BLaER1 (cell line): Measurements from ENCODE around the gene CATSPERE.

Source experiments
- H3K27ac ChIP-seq: shearing (Covaris generic); formaldehyde crosslinking; 2 replicates; pipeline ENCODE4 v1.8.1; 2022
- H3K27me3 ChIP-seq: shearing (Covaris generic); formaldehyde crosslinking; 2 replicates; pipeline ENCODE4 v1.8.1; 2022
- H3K36me3 ChIP-seq: shearing (Covaris generic); formaldehyde crosslinking; 2 replicates; pipeline ENCODE4 v1.8.1; 2022
- H3K4me1 ChIP-seq: shearing (Covaris generic); formaldehyde crosslinking; 2 replicates; pipeline ENCODE4 v1.8.1; 2022
- H3K4me2 ChIP-seq: shearing (Covaris generic); formaldehyde crosslinking; 2 replicates; pipeline ENCODE4 v1.8.1; 2022
- H3K4me3 ChIP-seq: shearing (Covaris generic); formaldehyde crosslinking; 2 replicates; pipeline ENCODE4 v1.8.1; 2022
- H3K9ac ChIP-seq: shearing (Covaris generic); formaldehyde crosslinking; 2 replicates; pipeline ENCODE4 v1.8.1; 2022
- H3K9me3 ChIP-seq: shearing (Covaris generic); formaldehyde crosslinking; 2 replicates; pipeline ENCODE4 v1.8.1; 2022
- H4K20me1 ChIP-seq: shearing (Covaris generic); formaldehyde crosslinking; 2 replicates; pipeline ENCODE4 v1.8.1; 2022
- Cebpa-rat ChIP-seq: shearing (Covaris generic); IDR thresholded peaks from 2 replicates; pipeline ENCODE4 v1.8.1; 2022

Gene CATSPERE

DNA sequence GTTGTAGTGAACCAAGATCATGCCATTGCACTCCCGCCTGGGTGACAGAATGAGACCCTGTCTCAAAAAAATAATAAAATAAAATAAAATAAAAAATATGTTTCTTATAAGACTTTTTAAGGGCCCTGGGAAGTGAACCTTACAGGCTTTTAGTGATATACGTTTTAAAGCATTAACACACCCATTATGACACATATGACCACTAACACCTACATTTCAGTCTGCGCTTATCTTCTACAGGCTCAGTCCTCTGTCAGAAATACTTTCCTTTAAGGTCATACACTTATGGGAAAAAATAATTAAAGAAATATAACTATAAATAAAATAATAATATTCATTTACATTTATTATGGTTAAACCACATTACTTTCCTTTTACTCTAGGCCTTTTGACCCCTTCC is 31.3 kb upstream of the CATSPERE start:
- no peak overlapping the region for H3K27ac ChIP-seq
- peaks cover 12% of the 10 kb centered on the region; the same call in 1 of the 2 replicates for H3K4me1 ChIP-seq
- no peak overlapping the region for H3K4me3 ChIP-seq
- no peak overlapping the region for H3K9ac ChIP-seq
- H3K4me2 ChIP-seq: no peak overlapping the region
- peaks cover 61% of the 10 kb centered on the region for H3K36me3 ChIP-seq
- no peak for TF ChIP-seq Cebpa-rat
- H4K20me1 ChIP-seq: peaks cover 14% of the 10 kb centered on the region; the same call in 1 of the 2 replicates
- no peaks in the 10 kb centered on the region for H3K9me3 ChIP-seq
- H3K27me3 ChIP-seq: no peaks in the 10 kb centered on the region

- Histone ChIP-seq H3K36me3 (peaks cover 66% of the 10 kb centered on the region), H3K4me3 (no peak overlapping the region), H4K20me1 (peaks cover 25% of the 10 kb centered on the region), H3K4me2 (no peak overlapping the region), H3K27ac (no peak overlapping the region), H3K4me1 (peaks cover 12% of the 10 kb centered on the region; the same call in 1 of the 2 replicates), H3K9ac (no peak overlapping the region), H3K27me3 (no peaks in the 10 kb centered on the region), H3K9me3 (no peaks in the 10 kb centered on the region)
- TF ChIP-seq Cebpa-rat: no peak
These were observed 29.9 kb upstream of the CATSPERE start for GRCh38 chr1:244431166-244431565.

DNA sequence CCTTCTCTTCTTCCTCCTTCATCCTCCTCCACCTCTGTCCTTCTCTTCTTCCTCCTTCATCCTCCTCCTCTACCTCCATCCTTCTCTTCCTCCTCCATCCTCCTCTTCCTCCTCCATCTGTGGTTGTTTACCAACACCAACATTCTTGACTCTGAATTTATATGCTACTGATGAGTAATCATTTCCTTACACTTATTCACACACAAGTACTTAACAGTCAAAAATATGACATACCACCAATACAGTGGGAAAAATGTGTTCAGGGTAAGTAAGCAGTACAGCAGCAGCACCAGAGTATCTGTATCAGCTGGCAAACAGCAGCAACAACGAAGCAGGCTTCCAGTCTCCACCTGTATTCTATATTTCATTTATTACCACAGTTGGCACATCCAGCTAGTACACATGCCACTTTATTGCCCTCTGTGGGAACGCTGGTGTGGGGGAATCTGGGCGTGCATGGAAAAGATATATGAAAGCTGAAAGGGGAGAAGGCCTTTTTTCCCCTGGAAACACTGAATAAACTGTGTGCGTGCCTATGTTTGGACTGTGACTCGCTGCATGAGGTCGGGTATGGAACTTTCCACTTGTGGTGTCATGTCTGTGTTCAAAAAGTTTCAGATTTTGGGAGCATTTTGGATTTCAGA is 25.4 kb upstream of the CATSPERE start:
- Histone ChIP-seq H3K27me3 (no peaks in the 10 kb centered on the region), H3K36me3 (peaks cover 66% of the 10 kb centered on the region), H3K9me3 (no peaks in the 10 kb centered on the region), H3K9ac (no peak overlapping the region), H3K4me1 (no peaks in the 10 kb centered on the region), H3K4me3 (no peak overlapping the region), H3K4me2 (no peak overlapping the region), H3K27ac (no peak overlapping the region), H4K20me1 (peaks cover 68% of the 10 kb centered on the region)
- no peak for TF ChIP-seq Cebpa-rat

DNA sequence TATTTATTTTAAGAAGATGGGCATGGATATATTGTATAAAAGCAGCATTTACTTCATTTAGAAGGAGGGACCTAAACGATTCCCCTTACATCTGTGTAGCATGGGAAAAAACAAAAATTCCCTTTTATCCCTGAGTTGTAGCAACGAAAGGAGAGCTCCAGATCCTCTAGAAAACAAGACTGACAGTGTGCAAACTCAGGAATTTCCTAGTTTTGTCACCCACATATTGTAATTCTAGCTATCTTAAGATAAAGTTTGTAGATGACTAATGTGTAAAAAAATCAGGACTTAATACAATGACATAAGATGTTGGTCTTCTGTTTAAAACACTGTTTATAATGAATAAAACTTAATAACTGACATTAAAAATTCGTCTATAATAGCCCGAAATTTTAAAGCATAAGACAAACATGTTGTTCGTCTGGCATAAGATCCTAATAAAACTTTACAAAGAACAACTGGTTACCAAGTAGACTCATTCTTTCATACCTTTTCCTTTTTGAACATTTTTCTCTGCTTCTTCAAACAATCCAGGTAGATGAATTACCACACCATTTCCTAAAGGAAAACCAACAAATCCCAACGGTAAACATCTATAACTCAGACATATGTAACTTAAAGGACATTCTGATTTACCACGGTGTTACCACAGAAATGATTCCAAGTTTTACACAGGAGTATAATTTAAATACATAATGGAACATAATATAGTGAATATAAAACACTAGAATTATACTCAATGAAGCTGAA is 24.6 kb upstream of the CATSPERE start:
- Histone ChIP-seq H3K4me2 (no peak overlapping the region), H3K36me3 (peaks cover 57% of the 10 kb centered on the region), H3K4me3 (no peak overlapping the region), H3K9ac (no peak overlapping the region), H3K27ac (no peak overlapping the region), H3K9me3 (no peaks in the 10 kb centered on the region), H4K20me1 (peaks cover 76% of the 10 kb centered on the region), H3K4me1 (no peaks in the 10 kb centered on the region), H3K27me3 (no peaks in the 10 kb centered on the region)
- no peak for TF ChIP-seq Cebpa-rat

DNA sequence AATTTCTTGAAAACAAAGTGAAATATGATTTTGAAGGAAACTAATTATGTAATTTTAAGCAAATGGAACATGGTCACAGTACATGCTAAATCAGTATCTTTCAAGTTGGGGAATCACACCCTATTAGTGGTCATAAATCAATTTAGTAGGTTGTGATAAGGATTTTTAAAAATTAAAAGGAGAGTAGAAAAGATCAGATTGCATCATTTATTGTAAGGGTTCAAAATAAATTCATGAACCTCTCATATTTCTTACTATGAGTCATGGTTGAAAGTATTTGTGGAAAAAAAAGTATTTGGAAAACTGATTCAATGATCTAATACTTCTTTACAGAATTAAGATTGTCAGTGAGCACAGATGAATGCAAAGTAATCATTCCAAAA is 24.0 kb upstream of the CATSPERE start:
- Histone ChIP-seq H3K9ac (no peak overlapping the region), H3K4me2 (no peak overlapping the region), H3K9me3 (no peaks in the 10 kb centered on the region), H3K36me3 (peaks cover 53% of the 10 kb centered on the region), H3K27ac (no peak overlapping the region), H3K4me3 (no peak overlapping the region), H3K4me1 (no peaks in the 10 kb centered on the region), H3K27me3 (no peaks in the 10 kb centered on the region), H4K20me1 (peaks cover 81% of the 10 kb centered on the region)
- no peak for TF ChIP-seq Cebpa-rat

DNA sequence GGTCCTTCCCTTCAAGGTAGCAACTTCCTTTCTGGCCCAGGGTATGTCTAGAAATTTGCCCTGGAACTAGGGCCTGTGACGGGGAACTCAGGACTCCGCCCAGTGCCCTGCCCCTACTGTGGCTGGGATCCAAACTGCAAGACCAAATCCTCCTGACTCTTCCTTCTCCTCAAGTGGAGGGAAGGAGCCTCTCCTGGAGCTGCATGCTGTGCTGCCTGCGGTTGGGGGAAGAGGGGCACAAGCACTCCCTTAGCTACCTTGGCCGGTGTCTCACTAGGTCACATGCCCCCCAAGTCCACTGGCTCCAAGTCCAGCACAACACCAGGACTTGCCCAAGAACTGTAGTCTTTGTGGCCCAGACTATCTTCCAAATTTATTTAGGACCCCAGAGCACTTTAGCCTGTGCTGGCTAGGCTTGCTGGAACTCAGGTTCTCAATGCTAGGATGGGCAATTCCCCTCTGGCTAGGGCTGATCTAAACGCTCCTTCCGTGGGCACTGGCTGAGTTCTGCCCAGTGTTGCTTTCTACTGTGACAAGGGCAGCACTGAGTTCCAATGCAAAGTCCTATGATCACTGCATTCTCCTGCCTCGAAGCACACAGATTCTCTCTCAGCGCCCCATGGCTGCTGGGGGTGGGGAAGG is 21.6 kb upstream of the CATSPERE start:
- no peak overlapping the region for H3K27ac ChIP-seq
- peaks cover 88% of the 10 kb centered on the region for H4K20me1 ChIP-seq
- H3K4me2 ChIP-seq: no peak overlapping the region
- no peaks in the 10 kb centered on the region for H3K27me3 ChIP-seq
- no peak overlapping the region for H3K9ac ChIP-seq
- peaks cover 47% of the 10 kb centered on the region for H3K36me3 ChIP-seq
- no peaks in the 10 kb centered on the region for H3K4me1 ChIP-seq
- H3K9me3 ChIP-seq: peaks cover 5% of the 10 kb centered on the region; the same call in 1 of the 2 replicates
- no peak for TF ChIP-seq Cebpa-rat
- H3K4me3 ChIP-seq: no peak overlapping the region

DNA sequence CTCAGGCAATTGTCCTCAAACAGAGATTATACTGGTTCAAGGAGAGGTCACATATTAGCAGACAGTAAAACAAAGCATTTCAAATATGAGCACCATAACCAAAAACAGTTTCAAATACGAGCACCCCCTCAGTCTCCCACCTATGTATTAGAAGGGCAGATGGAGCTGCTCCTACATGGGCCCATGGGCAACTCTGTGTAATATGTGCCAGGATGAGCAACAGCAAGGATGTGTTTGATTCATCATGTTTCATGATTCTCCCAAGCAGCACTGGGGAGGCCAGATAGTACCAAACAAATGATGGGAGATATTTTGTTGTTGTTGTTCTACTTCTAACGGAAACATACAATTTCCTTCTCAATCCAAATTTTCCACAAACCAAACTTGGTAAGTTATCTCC is 18.2 kb upstream of the CATSPERE start:
- peaks cover 29% of the 10 kb centered on the region for H3K36me3 ChIP-seq
- no peak for TF ChIP-seq Cebpa-rat

DNA sequence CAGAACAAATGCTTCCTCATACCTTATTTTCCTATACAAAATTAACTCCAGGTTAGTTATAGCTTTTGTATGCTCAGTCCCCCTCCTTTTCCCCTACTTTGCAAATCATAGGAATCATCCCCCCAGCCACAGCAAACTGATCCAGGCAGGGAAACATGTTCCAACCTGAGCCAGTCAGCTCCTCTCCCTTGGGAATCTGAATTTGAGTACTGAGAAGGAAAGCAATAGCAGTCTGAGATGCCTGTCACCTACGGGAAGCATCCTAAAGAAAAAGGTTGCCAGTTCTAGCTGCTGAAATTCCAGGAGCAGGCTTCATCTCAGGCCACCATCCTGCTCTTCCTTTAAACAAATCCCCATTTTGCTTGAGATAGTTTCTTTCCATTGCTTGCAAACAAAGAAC is 16.2 kb upstream of the CATSPERE start:
- Histone ChIP-seq H3K27ac (no peak overlapping the region), H3K4me3 (no peak overlapping the region), H3K4me2 (no peak overlapping the region), H3K27me3 (no peaks in the 10 kb centered on the region), H3K4me1 (peaks cover 16% of the 10 kb centered on the region), H4K20me1 (peaks cover 92% of the 10 kb centered on the region), H3K9ac (no peak overlapping the region), H3K9me3 (peaks cover 5% of the 10 kb centered on the region; the same call in 1 of the 2 replicates), H3K36me3 (peaks cover 33% of the 10 kb centered on the region)
- TF ChIP-seq Cebpa-rat: no peak

More for the DNA sequence above, 18.2 kb upstream of the CATSPERE start:
- H3K9me3 ChIP-seq: peaks cover 5% of the 10 kb centered on the region; the same call in 1 of the 2 replicates
- peaks cover 93% of the 10 kb centered on the region for H4K20me1 ChIP-seq
- no peak overlapping the region for H3K4me3 ChIP-seq
- H3K27me3 ChIP-seq: no peaks in the 10 kb centered on the region
- H3K4me1 ChIP-seq: no peaks in the 10 kb centered on the region
- H3K4me2 ChIP-seq: no peak overlapping the region
- H3K27ac ChIP-seq: no peak overlapping the region
- H3K9ac ChIP-seq: no peak overlapping the region

DNA sequence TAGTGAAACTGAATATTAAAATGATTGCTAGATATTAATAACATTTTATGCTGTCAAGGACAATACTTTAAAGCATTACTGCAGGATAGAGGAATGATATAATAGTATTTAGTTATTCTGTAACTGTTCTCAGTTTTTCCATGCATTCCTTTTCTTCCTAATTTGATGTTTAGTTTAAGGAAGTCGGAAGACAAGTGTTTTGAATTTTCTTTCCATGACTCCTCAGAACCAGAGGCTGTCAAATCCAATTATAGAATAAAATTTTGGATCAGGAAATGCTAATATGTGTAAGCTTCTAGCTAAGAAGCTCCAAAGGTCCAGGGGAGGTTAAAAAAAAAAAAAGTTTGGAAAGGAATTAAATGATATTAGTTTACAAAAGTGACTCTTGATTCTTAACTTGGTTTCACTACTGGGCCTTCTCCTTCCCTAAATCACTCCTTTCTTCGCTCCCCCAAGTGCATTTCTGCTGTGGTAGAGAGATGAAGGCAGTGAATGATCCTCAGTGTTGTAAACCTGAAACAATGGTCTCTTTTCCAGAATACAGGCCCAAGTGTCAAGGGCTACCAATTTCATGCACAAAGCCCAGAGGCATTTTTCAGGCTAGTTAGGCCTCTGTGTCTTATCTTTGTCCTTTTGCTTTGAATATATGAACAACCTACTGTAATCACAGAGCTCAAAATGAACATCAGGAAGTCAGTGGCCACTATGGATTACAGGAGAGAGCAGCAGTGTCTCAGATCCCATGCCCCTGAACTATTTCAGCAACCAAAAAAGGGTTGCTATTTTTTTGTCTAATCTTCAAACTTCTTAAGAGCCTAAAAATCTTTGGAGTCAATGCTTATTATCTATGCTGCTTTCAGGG is 15.5 kb upstream of the CATSPERE start:
- Histone ChIP-seq H3K4me2 (no peak overlapping the region), H4K20me1 (peaks cover 91% of the 10 kb centered on the region), H3K9ac (no peak overlapping the region), H3K4me1 (peaks cover 23% of the 10 kb centered on the region), H3K4me3 (no peak overlapping the region), H3K27ac (no peak overlapping the region), H3K27me3 (no peaks in the 10 kb centered on the region), H3K36me3 (peaks cover 29% of the 10 kb centered on the region), H3K9me3 (peaks cover 5% of the 10 kb centered on the region; the same call in 1 of the 2 replicates)
- TF ChIP-seq Cebpa-rat: no peak
